ENCODE measurements around the gene ZBED1. TPM values are rescaled to one million over a fixed set of nuclear protein-coding genes. Genes with fewer than 3 reads are reported as not detected.
"Not testable (repeated sequence)": the region's sequence is repeated elsewhere in the genome, so short reads cannot be mapped to it uniquely, and the experiment has no call there.

ZBED1 gene
- total and polyA plus RNA-seq, 2 donors (not counting 3 experiments of a cell fraction or from before 2014, with no cell fraction given) = 24.6 to 46.5 TPM

DNA sequence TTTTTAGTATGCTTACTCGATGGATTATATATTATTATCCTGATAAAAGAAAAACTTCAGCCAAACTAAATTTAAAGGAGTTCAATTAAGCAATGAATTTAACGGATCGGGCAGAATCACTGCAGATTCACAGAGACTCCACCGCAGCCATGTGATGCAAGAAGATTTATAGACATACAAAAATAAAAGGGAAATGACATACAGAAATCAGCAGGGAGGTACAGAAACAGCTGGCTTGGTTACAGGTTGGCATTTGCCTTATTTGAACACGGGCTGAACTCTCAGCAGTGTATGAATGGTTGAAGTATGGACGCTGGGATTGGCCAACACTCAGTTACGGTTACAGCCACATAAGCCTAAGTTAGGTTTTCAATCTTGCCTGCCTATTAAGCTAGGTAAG, 35.4 kb upstream of the ZBED1 start:
- Histone ChIP-seq H3K9me1 (replicated peaks; ENCODE audit: control insufficient read depth, extremely low read depth, insufficient read depth, low read length) (no peaks in the 10 kb centered on the region), H3K4me2 (ENCODE audit: insufficient read depth, low read length) (no peak overlapping the region), H3K27ac (ENCODE audit: insufficient read depth, low read depth, low read length) (no peak overlapping the region), H4K20me1 (replicated peaks; ENCODE audit: control insufficient read depth, extremely low read depth, insufficient read depth, low read length) (no peaks in the 10 kb centered on the region), H3K36me3 (ENCODE audit: control insufficient read depth in 2 of 2, extremely low read depth in 1 of 2, insufficient read depth in 2 of 2, low read length in 2 of 2) (no peaks in the 10 kb centered on the region), H3K4me1 (ENCODE audit: control insufficient read depth, extremely low read depth, insufficient read depth, low read length) (no peaks in the 10 kb centered on the region), H3K27me3 (ENCODE audit: control insufficient read depth in 2 of 2, insufficient read depth in 2 of 2, low read length in 2 of 2) (no peaks in the 10 kb centered on the region), H3K79me2 (ENCODE audit: control insufficient read depth, insufficient read depth, low read length) (no peaks in the 10 kb centered on the region), H3K9me3 (replicated peaks; ENCODE audit: control insufficient read depth, insufficient read depth, low read length) (no peaks in the 10 kb centered on the region), H3K4me3 (replicated peaks in 1 of 3; ENCODE audit: insufficient read depth in 1 of 3, low read depth in 1 of 3, low read length in 3 of 3) (no peak overlapping the region), H3K9ac (replicated peaks; ENCODE audit: extremely low read depth, insufficient read depth, low read length) (no peak overlapping the region), H2AFZ (ENCODE audit: low read depth, low read length) (no peak overlapping the region)
- ChIA-PET POLR2A (no interaction called here), CTCF (no interaction called here)
- intact Hi-C loops (cut with micrococcal nuclease) = no loop called here
- dilution Hi-C loops (cut with MboI; ENCODE audit: extremely low pct_ligation_motif_present, low sequenced_read_pairs) = no loop called here
- TF ChIP-seq EZH2 (IDR thresholded peaks at IDR 0.05; ENCODE audit: borderline replicate concordance, low read depth, low read length, severe bottlenecking) (no peak), MYC (IDR thresholded peaks at IDR 0.05; ENCODE audit: low read depth, low read length) (no peak), JUN (IDR thresholded peaks at IDR 0.05; ENCODE audit: borderline replicate concordance, insufficient read depth, insufficient read length, low read depth) (no peak), POLR2A (IDR thresholded peaks at IDR 0.05; ENCODE audit: low read depth, low read length) (no peak), FOS (IDR thresholded peaks at IDR 0.05; ENCODE audit: borderline replicate concordance, insufficient read depth, low read length) (no peak)
- TF ChIP-seq, protein P1, sequence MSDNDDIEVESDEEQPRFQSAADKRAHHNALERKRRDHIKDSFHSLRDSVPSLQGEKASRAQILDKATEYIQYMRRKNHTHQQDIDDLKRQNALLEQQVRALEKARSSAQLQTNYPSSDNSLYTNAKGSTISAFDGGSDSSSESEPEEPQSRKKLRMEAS (IDR thresholded peaks at IDR 0.05; ENCODE audit: insufficient read depth, insufficient read length) = no peak
- TF ChIP-seq, protein P2, sequence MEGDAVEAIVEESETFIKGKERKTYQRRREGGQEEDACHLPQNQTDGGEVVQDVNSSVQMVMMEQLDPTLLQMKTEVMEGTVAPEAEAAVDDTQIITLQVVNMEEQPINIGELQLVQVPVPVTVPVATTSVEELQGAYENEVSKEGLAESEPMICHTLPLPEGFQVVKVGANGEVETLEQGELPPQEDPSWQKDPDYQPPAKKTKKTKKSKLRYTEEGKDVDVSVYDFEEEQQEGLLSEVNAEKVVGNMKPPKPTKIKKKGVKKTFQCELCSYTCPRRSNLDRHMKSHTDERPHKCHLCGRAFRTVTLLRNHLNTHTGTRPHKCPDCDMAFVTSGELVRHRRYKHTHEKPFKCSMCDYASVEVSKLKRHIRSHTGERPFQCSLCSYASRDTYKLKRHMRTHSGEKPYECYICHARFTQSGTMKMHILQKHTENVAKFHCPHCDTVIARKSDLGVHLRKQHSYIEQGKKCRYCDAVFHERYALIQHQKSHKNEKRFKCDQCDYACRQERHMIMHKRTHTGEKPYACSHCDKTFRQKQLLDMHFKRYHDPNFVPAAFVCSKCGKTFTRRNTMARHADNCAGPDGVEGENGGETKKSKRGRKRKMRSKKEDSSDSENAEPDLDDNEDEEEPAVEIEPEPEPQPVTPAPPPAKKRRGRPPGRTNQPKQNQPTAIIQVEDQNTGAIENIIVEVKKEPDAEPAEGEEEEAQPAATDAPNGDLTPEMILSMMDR (IDR thresholded peaks at IDR 0.05; ENCODE audit: extremely low read depth in 1 of 2, insufficient read depth in 1 of 2, low read depth in 1 of 2, low read length in 2 of 2) = no peak
- DNase-seq (ENCODE audit: low read depth, low spot score) (no peak), FAIRE-seq (no peak)
- no TSS peak for BruUV-seq (replicated peaks)

DNA sequence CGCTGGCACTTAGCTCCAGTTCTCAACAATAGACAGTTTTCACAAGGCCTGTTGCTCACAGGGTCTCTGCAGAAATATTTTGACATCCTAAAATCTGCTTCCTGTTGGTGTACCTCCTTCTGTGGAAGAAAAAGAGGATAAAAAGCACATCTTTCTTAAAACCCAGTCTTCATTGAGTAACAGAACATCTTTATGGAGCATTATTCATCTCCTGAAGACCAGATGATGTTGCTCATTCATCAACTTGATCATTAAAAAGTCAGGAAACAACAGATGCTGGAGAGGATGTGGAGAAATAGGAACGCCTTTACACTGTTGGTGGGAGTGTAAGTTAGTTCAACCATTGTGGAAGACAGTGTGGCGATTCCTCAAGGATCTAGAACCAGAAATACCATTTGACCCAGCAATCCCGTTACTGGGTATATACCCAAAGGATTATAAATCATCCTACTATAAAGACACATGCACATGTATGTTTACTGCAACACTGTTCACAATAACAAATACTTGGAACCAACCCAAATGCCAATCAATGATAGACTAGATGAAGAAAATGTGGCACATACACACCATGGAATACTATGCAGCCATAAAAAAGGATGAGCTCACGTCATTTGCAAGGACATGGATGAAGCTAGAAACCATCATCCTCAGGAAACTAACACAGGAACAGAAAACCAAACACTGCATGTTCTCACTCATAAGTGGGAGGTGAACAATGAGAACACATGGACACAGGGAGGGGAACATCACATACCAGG, 33.7 kb upstream of the ZBED1 start:
- H2AFZ ChIP-seq (ENCODE audit: low read depth, low read length); H3K27ac ChIP-seq (ENCODE audit: insufficient read depth, low read depth, low read length); H3K4me1 ChIP-seq (ENCODE audit: control insufficient read depth, extremely low read depth, insufficient read depth, low read length); H3K9me3 ChIP-seq (replicated peaks; ENCODE audit: control insufficient read depth, insufficient read depth, low read length); FAIRE-seq; H3K4me2 ChIP-seq (ENCODE audit: insufficient read depth, low read length); H3K4me3 ChIP-seq (replicated peaks in 1 of 3; ENCODE audit: insufficient read depth in 1 of 3, low read depth in 1 of 3, low read length in 3 of 3); CTCF ChIA-PET; BruUV-seq (replicated peaks); H3K36me3 ChIP-seq (ENCODE audit: control insufficient read depth in 2 of 2, extremely low read depth in 1 of 2, insufficient read depth in 2 of 2, low read length in 2 of 2); H4K20me1 ChIP-seq (replicated peaks; ENCODE audit: control insufficient read depth, extremely low read depth, insufficient read depth, low read length); POLR2A ChIA-PET; H3K9me1 ChIP-seq (replicated peaks; ENCODE audit: control insufficient read depth, extremely low read depth, insufficient read depth, low read length); H3K27me3 ChIP-seq (ENCODE audit: control insufficient read depth in 2 of 2, insufficient read depth in 2 of 2, low read length in 2 of 2); intact Hi-C loops (cut with micrococcal nuclease); H3K9ac ChIP-seq (replicated peaks; ENCODE audit: extremely low read depth, insufficient read depth, low read length); H3K79me2 ChIP-seq (ENCODE audit: control insufficient read depth, insufficient read depth, low read length); dilution Hi-C loops (cut with MboI; ENCODE audit: extremely low pct_ligation_motif_present, low sequenced_read_pairs); DNase-seq (ENCODE audit: low read depth, low spot score): not testable (repeated sequence)

All from endothelial cell of umbilical vein (primary cell).